Measurements from ENCODE around the gene FAM184A. TPM values are rescaled to one million over a fixed set of nuclear protein-coding genes. Genes with fewer than 3 reads are reported as not detected.

Gene FAM184A
- total and polyA plus RNA-seq, 10 of the 15 experiments (the other 5 are each of a cell fraction or from before 2014, with no cell fraction given) = 0.15 to 0.23 TPM; not detected in 8

GRCh38 chr6:118913161-118913560 is 165.3 kb downstream of the FAM184A start:
- Histone ChIP-seq H3K4me1 (ENCODE audit: control insufficient read depth, insufficient read depth, low read length) (no peaks in the 10 kb centered on the region), H3K4me2 (ENCODE audit: control insufficient read depth, insufficient read depth) (no peak overlapping the region), H3K27me3 (replicated peaks in 1 of 2; ENCODE audit: control insufficient read depth in 2 of 2, insufficient read depth in 2 of 2, low read length in 1 of 2) (no peaks in the 10 kb centered on the region), H3K27ac (ENCODE audit: control insufficient read depth, insufficient read depth) (no peak overlapping the region), H2AFZ (ENCODE audit: control insufficient read depth, low read depth, low read length) (no peak overlapping the region), H3K36me3 (ENCODE audit: control insufficient read depth in 2 of 2, insufficient read depth in 2 of 2, low read length in 1 of 2) (peaks cover 0 to 12% of the 10 kb centered on the region in 2 experiments; a peak in 1 of 4 replicates), H3K79me2 (ENCODE audit: control insufficient read depth, insufficient read depth, low read length) (no peaks in the 10 kb centered on the region), H3K9ac (ENCODE audit: control insufficient read depth, insufficient read depth, low read length) (no peak overlapping the region), H3K9me3 (replicated peaks; ENCODE audit: control insufficient read depth, insufficient read depth, low read length) (no peaks in the 10 kb centered on the region), H3K4me3 (no peak overlapping the region), H4K20me1 (ENCODE audit: control insufficient read depth, insufficient read depth) (no peaks in the 10 kb centered on the region)
- 96% methylated on average over 2 of the region's 2 CpGs for WGBS (ENCODE audit: insufficient coverage, insufficient replicate concordance, low lambda C conversion rate, missing lambda C conversion rate)
- ATAC-seq = no peak
- no peak for TF ChIP-seq ZBTB11 (CRISPR knock-in tag; IDR thresholded peaks at IDR 0.05)
- no peak for TF ChIP-seq NFIC (IDR thresholded peaks at IDR 0.05; ENCODE audit: low read depth, low read length)
- no peak for TF ChIP-seq IKZF1 (conservative IDR thresholded peaks at IDR 0.05)
- no peak for TF ChIP-seq DPF2 (IDR thresholded peaks at IDR 0.05)
- ChIA-PET CTCF (interaction anchor here (1.1 to 2.3 kb wide), 2 partner anchors 9 to 16 kb away, joined by 3 to 8 read pairs; no protein-coding TSS in a partner anchor), SMC1A (ENCODE audit: uncharacterized antibody, unreplicated experiment) (no interaction called here), POLR2A (no interaction called here), RAD21 (ENCODE audit: unreplicated experiment) (no interaction called here)
- intact Hi-C loops (cut with micrococcal nuclease; ENCODE audit: unreplicated experiment) = no loop called here
- no peak for FAIRE-seq
- DNase-seq (ENCODE audit: low read depth, low spot score) = no peak
- in situ Hi-C loops (cut with MboI) = no loop called here
- BruUV-seq (replicated peaks) = no TSS peak

GRCh38 chr6:118912646-118913045 is 165.8 kb downstream of the FAM184A start:
- in situ Hi-C loops (cut with MboI) (no loop called here), intact Hi-C loops (cut with micrococcal nuclease; ENCODE audit: unreplicated experiment) (no loop called here)
- Histone ChIP-seq H3K27me3 (replicated peaks in 1 of 2; ENCODE audit: control insufficient read depth in 2 of 2, insufficient read depth in 2 of 2, low read length in 1 of 2) (no peaks in the 10 kb centered on the region), H3K4me3 (no peak overlapping the region), H3K4me2 (ENCODE audit: control insufficient read depth, insufficient read depth) (no peak overlapping the region), H4K20me1 (ENCODE audit: control insufficient read depth, insufficient read depth) (no peaks in the 10 kb centered on the region), H3K27ac (ENCODE audit: control insufficient read depth, insufficient read depth) (no peak overlapping the region), H2AFZ (ENCODE audit: control insufficient read depth, low read depth, low read length) (no peak overlapping the region), H3K36me3 (ENCODE audit: control insufficient read depth in 2 of 2, insufficient read depth in 2 of 2, low read length in 1 of 2) (peaks cover 0 to 14% of the 10 kb centered on the region in 2 experiments; a peak in 1 of 4 replicates), H3K4me1 (ENCODE audit: control insufficient read depth, insufficient read depth, low read length) (no peaks in the 10 kb centered on the region), H3K9me3 (replicated peaks; ENCODE audit: control insufficient read depth, insufficient read depth, low read length) (no peaks in the 10 kb centered on the region), H3K79me2 (ENCODE audit: control insufficient read depth, insufficient read depth, low read length) (no peaks in the 10 kb centered on the region), H3K9ac (ENCODE audit: control insufficient read depth, insufficient read depth, low read length) (no peak overlapping the region)
- over 99% methylated on average over 5 of the region's 5 CpGs for WGBS (ENCODE audit: insufficient coverage, insufficient replicate concordance, low lambda C conversion rate, missing lambda C conversion rate)
- ChIA-PET POLR2A (interaction anchor here (0.6 kb wide), 1 partner anchor 415 kb away, joined by 5 read pairs; no protein-coding TSS in a partner anchor), SMC1A (ENCODE audit: uncharacterized antibody, unreplicated experiment) (no interaction called here), CTCF (interaction anchor here (1.1 to 2.3 kb wide), 2 partner anchors 8 to 16 kb away, joined by 3 to 8 read pairs; no protein-coding TSS in a partner anchor), RAD21 (ENCODE audit: unreplicated experiment) (no interaction called here)
- no peak for FAIRE-seq
- no peak for ATAC-seq
- TF ChIP-seq BRCA1 (IDR thresholded peaks at IDR 0.05; ENCODE audit: low read depth, low read length) = no peak
- no peak for TF ChIP-seq SMC3 (IDR thresholded peaks at IDR 0.05; ENCODE audit: borderline replicate concordance, low read length)
- no peak for TF ChIP-seq TCF12 (IDR thresholded peaks at IDR 0.05; ENCODE audit: low read depth, low read length)
- TF ChIP-seq SUZ12 (IDR thresholded peaks at IDR 0.05; ENCODE audit: unreplicated experiment) = no peak
- TF ChIP-seq ZNF592 (IDR thresholded peaks at IDR 0.05) = no peak
- no peak for TF ChIP-seq RCOR1 (conservative IDR thresholded peaks at IDR 0.05; ENCODE audit: low read depth, low read length)
- no peak for DNase-seq (ENCODE audit: low read depth, low spot score)
- BruUV-seq (replicated peaks) = no TSS peak

Measured in GM12878 (cell line).